Muscle of back (tissue), 11 donors: ENCODE measurements around the gene RACGAP1. TPM values are rescaled to one million over a fixed set of nuclear protein-coding genes. Genes with fewer than 3 reads are reported as not detected.

ENCODE experiments used
- DNase-seq, 3 donors: peaks; one replicate each; pipeline versions ENCODE4 v3.0.0 to v3.0.0-alpha.2; 2013
- polyA plus RNA-seq, 10 donors: library from polyadenylated mRNA; unstranded; fragments of 120-200 nt; gene quantifications; one replicate each; pipeline ENCODE4 v1.2.1, GENCODE V29; 2013; ENCODE audit not compliant: insufficient read length in 10 of 10

The RACGAP1 gene
- polyA plus RNA-seq, 10 donors, result 19.3 to 41.4 (median 28.6) TPM

- no peak for DNase-seq
Measured at GRCh38 chr12:49970658-49971057, 54.6 kb downstream of the RACGAP1 start.

GRCh38 chr12:49969651-49970429 is 55.5 kb downstream of the RACGAP1 start:
- DNase-seq, result no peak

GRCh38 chr12:49969027-49969426 is 56.3 kb downstream of the RACGAP1 start:
- DNase-seq, result no peak

- DNase-seq, result no peak
Measured at GRCh38 chr12:49968471-49968870, 56.8 kb downstream of the RACGAP1 start.

GRCh38 chr12:49967777-49968250 is 57.5 kb downstream of the RACGAP1 start:
- no peak for DNase-seq

- peak; percentile 77 to 95 (median 91) for DNase-seq
Measured at GRCh38 chr12:49967042-49967776, 58.1 kb downstream of the RACGAP1 start.

GRCh38 chr12:49966511-49967041 is 58.7 kb downstream of the RACGAP1 start:
- no peak for DNase-seq

- no peak for DNase-seq
Measured at GRCh38 chr12:49965836-49966235, 59.5 kb downstream of the RACGAP1 start.

GRCh38 chr12:49964849-49965624 is 60.3 kb downstream of the RACGAP1 start:
- no peak for DNase-seq

GRCh38 chr12:49963976-49964815 is 61.1 kb downstream of the RACGAP1 start:
- no peak for DNase-seq

- DNase-seq, result peak in 1 of 3 donors; percentile 14
Measured at GRCh38 chr12:49962861-49963765, 62.2 kb downstream of the RACGAP1 start.

GRCh38 chr12:49961993-49962764 is 63.1 kb downstream of the RACGAP1 start:
- no peak for DNase-seq

GRCh38 chr12:49961111-49961922 is 64.0 kb downstream of the RACGAP1 start, which contains the start of gene AQP5:
Gene AQP5, plus strand, starts transcription at chr12:49961872. Its CDS starts 146 bp downstream, at chr12:49962018.
- DNase-seq, result peak in 1 of 3 donors; percentile 56

GRCh38 chr12:49960474-49961110 is 64.7 kb downstream of the RACGAP1 start:
- DNase-seq, result no peak

- DNase-seq, result no peak
Measured at GRCh38 chr12:49959685-49960473, 65.4 kb downstream of the RACGAP1 start.

- no peak for DNase-seq
Measured at GRCh38 chr12:49957570-49957967, 67.7 kb downstream of the RACGAP1 start.
